ENCODE data around the gene INTS2. TPM values are rescaled to one million over a fixed set of nuclear protein-coding genes. Genes with fewer than 3 reads are reported as not detected.
"Not testable (repeated sequence)": the region's sequence is repeated elsewhere in the genome, so short reads cannot be mapped to it uniquely, and the experiment has no call there.

INTS2 gene
- total RNA-seq, 1 experiment from 2014 or later = 9.4 TPM

- H3K27me3 Mint-ChIP-seq (ENCODE audit: unreplicated experiment) = no peaks in the 10 kb centered on the region
Observed at GRCh38 chr17:61904094-61904710, 23.6 kb downstream of the INTS2 start.

GRCh38 chr17:61903251-61903650 is 24.5 kb downstream of the INTS2 start:
- H3K4me3 Mint-ChIP-seq (ENCODE audit: low read depth, unreplicated experiment) = no peak overlapping the region
- no peak for DNase-seq
- H3K27me3 Mint-ChIP-seq (ENCODE audit: unreplicated experiment) = no peaks in the 10 kb centered on the region
- no peaks in the 10 kb centered on the region for H3K4me1 Mint-ChIP-seq (ENCODE audit: low read depth, unreplicated experiment)
- no peaks in the 10 kb centered on the region for H3K9me3 Mint-ChIP-seq (ENCODE audit: low read depth, unreplicated experiment)
- H3K27ac Mint-ChIP-seq (ENCODE audit: unreplicated experiment) = no peak overlapping the region
- BruUV-seq (replicated peaks) = no TSS peak
- CTCF ChIA-PET = interaction anchor here (0.6 to 0.7 kb wide), 3 partner anchors 13 to 590 kb away, joined by 4 to 5 read pairs (median 4); no protein-coding TSS in a partner anchor
- TF ChIP-seq CTCF (IDR thresholded peaks at IDR 0.05; ENCODE audit: unreplicated experiment) = no peak
- intact Hi-C loops (cut with micrococcal nuclease; ENCODE audit: unreplicated experiment) = no loop called here
- H3K36me3 Mint-ChIP-seq (ENCODE audit: insufficient read depth, unreplicated experiment) = peaks cover 10% of the 10 kb centered on the region

More at GRCh38 chr17:61904094-61904710, 23.6 kb downstream of the INTS2 start:
- CTCF ChIA-PET = interaction anchor here (1.0 kb wide), 1 partner anchor 205 kb away, joined by 3 read pairs; no protein-coding TSS in a partner anchor
- no peaks in the 10 kb centered on the region for H3K4me1 Mint-ChIP-seq (ENCODE audit: low read depth, unreplicated experiment)
- no peak for TF ChIP-seq CTCF (IDR thresholded peaks at IDR 0.05; ENCODE audit: unreplicated experiment)
- no peak overlapping the region for H3K27ac Mint-ChIP-seq (ENCODE audit: unreplicated experiment)
- no TSS peak for BruUV-seq (replicated peaks)
- peaks cover 10% of the 10 kb centered on the region for H3K36me3 Mint-ChIP-seq (ENCODE audit: insufficient read depth, unreplicated experiment)
- no peak overlapping the region for H3K4me3 Mint-ChIP-seq (ENCODE audit: low read depth, unreplicated experiment)
- no peaks in the 10 kb centered on the region for H3K9me3 Mint-ChIP-seq (ENCODE audit: low read depth, unreplicated experiment)
- intact Hi-C loops (cut with micrococcal nuclease; ENCODE audit: unreplicated experiment) = no loop called here
- DNase-seq = no peak

GRCh38 chr17:61897548-61898180 is 30.1 kb downstream of the INTS2 start:
- Mint-ChIP-seq H3K4me1 (ENCODE audit: low read depth, unreplicated experiment) (no peaks in the 10 kb centered on the region), H3K9me3 (ENCODE audit: low read depth, unreplicated experiment) (no peaks in the 10 kb centered on the region), H3K27ac (ENCODE audit: unreplicated experiment) (no peak overlapping the region), H3K36me3 (ENCODE audit: insufficient read depth, unreplicated experiment) (no peaks in the 10 kb centered on the region), H3K27me3 (ENCODE audit: unreplicated experiment) (no peaks in the 10 kb centered on the region), H3K4me3 (ENCODE audit: low read depth, unreplicated experiment) (no peak overlapping the region)
- no peak for DNase-seq
- TF ChIP-seq CTCF (IDR thresholded peaks at IDR 0.05; ENCODE audit: unreplicated experiment) = no peak
- CTCF ChIA-PET = no interaction called here
- intact Hi-C loops (cut with micrococcal nuclease; ENCODE audit: unreplicated experiment) = no loop called here
- no TSS peak for BruUV-seq (replicated peaks)

GRCh38 chr17:61895391-61895790 is 32.4 kb downstream of the INTS2 start:
- H3K27ac Mint-ChIP-seq (ENCODE audit: unreplicated experiment) = no peak overlapping the region
- CTCF ChIA-PET = no interaction called here
- H3K4me1 Mint-ChIP-seq (ENCODE audit: low read depth, unreplicated experiment) = no peaks in the 10 kb centered on the region
- no peaks in the 10 kb centered on the region for H3K9me3 Mint-ChIP-seq (ENCODE audit: low read depth, unreplicated experiment)
- H3K36me3 Mint-ChIP-seq (ENCODE audit: insufficient read depth, unreplicated experiment) = no peaks in the 10 kb centered on the region
- intact Hi-C loops (cut with micrococcal nuclease; ENCODE audit: unreplicated experiment) = no loop called here
- BruUV-seq (replicated peaks) = no TSS peak
- no peak overlapping the region for H3K4me3 Mint-ChIP-seq (ENCODE audit: low read depth, unreplicated experiment)
- DNase-seq = no peak
- no peak for TF ChIP-seq CTCF (IDR thresholded peaks at IDR 0.05; ENCODE audit: unreplicated experiment)
- H3K27me3 Mint-ChIP-seq (ENCODE audit: unreplicated experiment) = no peaks in the 10 kb centered on the region

- DNase-seq; BruUV-seq (replicated peaks); H3K36me3 Mint-ChIP-seq (ENCODE audit: insufficient read depth, unreplicated experiment); H3K9me3 Mint-ChIP-seq (ENCODE audit: low read depth, unreplicated experiment); intact Hi-C loops (cut with micrococcal nuclease; ENCODE audit: unreplicated experiment); H3K4me1 Mint-ChIP-seq (ENCODE audit: low read depth, unreplicated experiment); CTCF ChIA-PET; H3K27me3 Mint-ChIP-seq (ENCODE audit: unreplicated experiment); H3K27ac Mint-ChIP-seq (ENCODE audit: unreplicated experiment); H3K4me3 Mint-ChIP-seq (ENCODE audit: low read depth, unreplicated experiment): not testable (repeated sequence)
Observed at GRCh38 chr17:61894310-61894709, 33.5 kb downstream of the INTS2 start.

- DNase-seq; BruUV-seq (replicated peaks); H3K27ac Mint-ChIP-seq (ENCODE audit: unreplicated experiment); H3K4me3 Mint-ChIP-seq (ENCODE audit: low read depth, unreplicated experiment); intact Hi-C loops (cut with micrococcal nuclease; ENCODE audit: unreplicated experiment); CTCF ChIA-PET; H3K9me3 Mint-ChIP-seq (ENCODE audit: low read depth, unreplicated experiment); H3K4me1 Mint-ChIP-seq (ENCODE audit: low read depth, unreplicated experiment); H3K27me3 Mint-ChIP-seq (ENCODE audit: unreplicated experiment); H3K36me3 Mint-ChIP-seq (ENCODE audit: insufficient read depth, unreplicated experiment): not testable (repeated sequence)
Observed at GRCh38 chr17:61887733-61888132, 40.0 kb downstream of the INTS2 start.

- intact Hi-C loops (cut with micrococcal nuclease; ENCODE audit: unreplicated experiment); CTCF ChIA-PET; H3K4me1 Mint-ChIP-seq (ENCODE audit: low read depth, unreplicated experiment); BruUV-seq (replicated peaks); H3K27ac Mint-ChIP-seq (ENCODE audit: unreplicated experiment); H3K27me3 Mint-ChIP-seq (ENCODE audit: unreplicated experiment); H3K36me3 Mint-ChIP-seq (ENCODE audit: insufficient read depth, unreplicated experiment); H3K9me3 Mint-ChIP-seq (ENCODE audit: low read depth, unreplicated experiment); DNase-seq; H3K4me3 Mint-ChIP-seq (ENCODE audit: low read depth, unreplicated experiment): not testable (repeated sequence)
Observed at GRCh38 chr17:61885865-61886264, 41.9 kb downstream of the INTS2 start.

Data from Calu3 (cell line).